RKO (cell line): ENCODE data around the gene ANAPC2.

Source experiments
- DNase-seq: peaks from one replicate; pipeline ENCODE4 v3.0.0-alpha.2; 2016; ENCODE audit warnings: low spot score

Gene ANAPC2

GRCh38 chr9:137227054-137227852 lies 38.9 kb upstream of the ANAPC2 start, which contains the start of gene RNF224:
RNF224 (plus strand) TSS chr9:137227502; CDS start chr9:137228336, 834 bp downstream.
- peak; percentile 88 for DNase-seq

GRCh38 chr9:137226338-137227053 lies 38.1 kb upstream of the ANAPC2 start:
- no peak for DNase-seq

- no peak for DNase-seq
Measured at GRCh38 chr9:137225699-137226331, 37.5 kb upstream of the ANAPC2 start.

GRCh38 chr9:137224830-137225694 lies 36.7 kb upstream of the ANAPC2 start, which contains the start of gene CYSRT1:
CYSRT1 (plus strand) TSS chr9:137225174; CDS start chr9:137225622, 448 bp downstream.
- DNase-seq: peak; percentile 87

- DNase-seq: peak; percentile 100
Measured at GRCh38 chr9:137223078-137223970, 35.0 kb upstream of the ANAPC2 start.

- peak; percentile 77 for DNase-seq
Measured at GRCh38 chr9:137222190-137223077, 34.1 kb upstream of the ANAPC2 start, which contains the start of gene RNF208. RNF208 (minus strand) TSS chr9:137222240; CDS start chr9:137221212, 1,028 bp downstream.

GRCh38 chr9:137221506-137222111 lies 33.2 kb upstream of the ANAPC2 start:
- DNase-seq: peak; percentile 56

GRCh38 chr9:137221095-137221505 lies 32.7 kb upstream of the ANAPC2 start:
- no peak for DNase-seq

GRCh38 chr9:137220317-137221094 lies 32.1 kb upstream of the ANAPC2 start:
- peak; percentile 59 for DNase-seq

GRCh38 chr9:137219757-137220316 lies 31.5 kb upstream of the ANAPC2 start:
- no peak for DNase-seq

GRCh38 chr9:137218754-137219271 lies 30.5 kb upstream of the ANAPC2 start:
- peak; percentile 85 for DNase-seq

- no peak for DNase-seq
Measured at GRCh38 chr9:137218212-137218753, 29.9 kb upstream of the ANAPC2 start.

- DNase-seq: no peak
Measured at GRCh38 chr9:137217276-137218211, 29.2 kb upstream of the ANAPC2 start.

- DNase-seq: no peak
Measured at GRCh38 chr9:137216188-137216965, 28.0 kb upstream of the ANAPC2 start.
